HepG2 (cell line): ENCODE data around the gene ISG20L2. TPM values are rescaled to one million over a fixed set of nuclear protein-coding genes. Genes with fewer than 3 reads are reported as not detected.

Experiments
- CREM ChIP-seq, 2 experiments: sonication (generic) in 1 of 2; formaldehyde crosslinking in 1 of 2; IDR thresholded peaks; 2 replicates each; pipeline versions ENCODE4 v1.4.0 to v1.6.1; 2016 to 2020; ENCODE audit warnings: antibody characterized with exemption in 1 of 2, mild to moderate bottlenecking in 1 of 2, missing genetic modification reagents in 1 of 2
- FIP1L1 ChIP-seq: fragments of 200-400 bp; formaldehyde crosslinking; IDR thresholded peaks from 2 replicates; pipeline ENCODE4 v1.6.1; 2018; ENCODE audit warnings: low read depth, mild to moderate bottlenecking, low read length, moderate library complexity, borderline replicate concordance; ENCODE audit not compliant: insufficient read depth
- FOSL2 ChIP-seq: sonication (generic); formaldehyde crosslinking; IDR thresholded peaks from 2 replicates; pipeline ENCODE4 v1.4.0; 2020; ENCODE audit warnings: missing genetic modification reagents
- GMEB2 ChIP-seq: IDR thresholded peaks from 2 replicates; pipeline ENCODE4 v1.6.1; 2016; ENCODE audit warnings: missing biosample characterization, missing genetic modification reagents, low read depth
- HNRNPL ChIP-seq: fragments of 200-400 bp; formaldehyde crosslinking; IDR thresholded peaks from 2 replicates; pipeline ENCODE4 v1.6.1; 2017; ENCODE audit warnings: mild to moderate bottlenecking, low read depth, low read length
- LBX2 ChIP-seq: sonication (generic); formaldehyde crosslinking; IDR thresholded peaks from 2 replicates; pipeline ENCODE4 v1.5.0; 2020; ENCODE audit warnings: missing genetic modification reagents, mild to moderate bottlenecking, borderline replicate concordance
- NR0B2 ChIP-seq: sonication (generic); formaldehyde crosslinking; IDR thresholded peaks from 2 replicates; pipeline ENCODE4 v1.4.0; 2020; ENCODE audit warnings: mild to moderate bottlenecking, missing genetic modification reagents
- NR2F1 ChIP-seq, 2 experiments: fragments of 450-650 bp in 1 of 2; formaldehyde crosslinking in 1 of 2; IDR thresholded peaks; 2 replicates each; pipeline versions ENCODE4 v1.5.0 to v1.6.1; 2016 to 2020; ENCODE audit warnings: mild to moderate bottlenecking in 1 of 2, missing compliant biosample characterization in 1 of 2, missing genetic modification reagents in 1 of 2, moderate library complexity in 1 of 2
- POLR2AphosphoS2 ChIP-seq: IDR thresholded peaks from 2 replicates; pipeline ENCODE4 v1.6.1; 2011; ENCODE audit warnings: low read depth, low read length, improper control_type of control experiment
- POLR2AphosphoS5 ChIP-seq: IDR thresholded peaks from 2 replicates; pipeline ENCODE4 v1.6.1; 2012; ENCODE audit warnings: low read depth, low read length
- RAD21 ChIP-seq: fragments of 450-650 bp; formaldehyde crosslinking; IDR thresholded peaks from 2 replicates; pipeline ENCODE4 v1.5.0; 2020; ENCODE audit warnings: mild to moderate bottlenecking
- SRSF4 ChIP-seq: fragments of 200-400 bp; formaldehyde crosslinking; IDR thresholded peaks from one replicate; pipeline ENCODE4 v1.6.1; 2018; ENCODE audit warnings: mild to moderate bottlenecking, low read depth, low read length, moderate library complexity; ENCODE audit not compliant: poor library complexity, severe bottlenecking
- ZBTB14 ChIP-seq: sonication (generic); formaldehyde crosslinking; IDR thresholded peaks from 2 replicates; pipeline ENCODE4 v1.4.0; 2020; ENCODE audit warnings: missing genetic modification reagents
- ZBTB33 ChIP-seq: sonication (generic); formaldehyde crosslinking; IDR thresholded peaks from 2 replicates; pipeline ENCODE4 v1.4.0; 2020; ENCODE audit warnings: missing genetic modification reagents
- ZNF383 ChIP-seq: sonication (generic); formaldehyde crosslinking; IDR thresholded peaks from 2 replicates; pipeline ENCODE4 v1.4.0; 2020; ENCODE audit warnings: missing genetic modification reagents, mild to moderate bottlenecking, borderline replicate concordance
- ZNF513 ChIP-seq: sonication (generic); formaldehyde crosslinking; conservative IDR thresholded peaks from 2 replicates; pipeline ENCODE4 v1.5.0; 2020; ENCODE audit warnings: missing genetic modification reagents
- ZNF570 ChIP-seq: sonication (generic); formaldehyde crosslinking; IDR thresholded peaks from 2 replicates; pipeline ENCODE4 v1.4.0; 2020; ENCODE audit warnings: mild to moderate bottlenecking, missing genetic modification reagents, borderline replicate concordance
- ZNF589 ChIP-seq: sonication (generic); formaldehyde crosslinking; conservative IDR thresholded peaks from 2 replicates; pipeline ENCODE4 v1.8.0; 2022; ENCODE audit warnings: mild to moderate bottlenecking, moderate library complexity, missing genetic modification reagents
- ZNF703 ChIP-seq: sonication (generic); formaldehyde crosslinking; IDR thresholded peaks from 2 replicates; pipeline ENCODE4 v1.5.1; 2020; ENCODE audit warnings: missing genetic modification reagents, mild to moderate bottlenecking, moderate library complexity, borderline replicate concordance
- ZNF790 ChIP-seq: sonication (generic); formaldehyde crosslinking; IDR thresholded peaks from 2 replicates; pipeline ENCODE4 v1.8.0; 2022; ENCODE audit warnings: missing genetic modification reagents, mild to moderate bottlenecking, borderline replicate concordance
- ZNF891 ChIP-seq: sonication (generic); formaldehyde crosslinking; IDR thresholded peaks from 2 replicates; pipeline ENCODE4 v1.5.0; 2020; ENCODE audit warnings: mild to moderate bottlenecking, missing genetic modification reagents
- polyA plus RNA-seq, 8 experiments: library from polyadenylated mRNA; depleted of rRNA in 3 of 8; stranded (reverse) in 7 of 8; unstranded in 1 of 8; fragments of >200 nt; fragmentation: Illumina TruSeq in 4 of 8; extraction: Trizol in 4 of 8; gene quantifications; 2 replicates each; pipeline versions ENCODE4 v1.2.1 to v1.2.3, GENCODE V29; 2011 to 2016; ENCODE audit warnings: low read depth in 4 of 8, missing spikeins in 1 of 8, mixed read lengths in 1 of 8; ENCODE audit not compliant: insufficient read depth in 1 of 8
- total RNA-seq, 5 experiments: library from RNA; depleted of rRNA; stranded (reverse); fragments of >200 nt; fragmentation: Illumina TruSeq; extraction: Trizol; gene quantifications; 2 replicates each; pipeline ENCODE4 v1.2.3, GENCODE V29; 2016; ENCODE audit warnings: low read depth in 1 of 5

Gene ISG20L2
- total and polyA plus RNA-seq, 2 of the 13 experiments (the other 11 are each of a cell fraction or from before 2014, with no cell fraction given) = 19.8 to 21.3 TPM

GRCh38 chr1:156705918-156706656 lies 22.5 kb downstream of the ISG20L2 start (continued):
- TF ChIP-seq POLR2AphosphoS2 (no peak), ZBTB33 (peak; percentile 28; the same call in 1 of the 2 replicates), NR2F1 (CRISPR knock-in tag; IDR thresholded peaks at IDR 0.05) (peak in 1 of 2 experiments; percentile 60; a peak in 2 of 4 replicates), RAD21 (CRISPR knock-in tag) (peak; percentile 44), ZNF513 (CRISPR knock-in tag) (no peak), FIP1L1 (no peak), NR0B2 (0 out of 2 replicates have a peak, but pooled peaks have one; percentile 25), ZNF790 (CRISPR knock-in tag) (no peak), POLR2AphosphoS5 (no peak), LBX2 (CRISPR knock-in tag) (0 out of 2 replicates have a peak, but pooled peaks have one; percentile 44), FOSL2 (CRISPR knock-in tag) (no peak), ZNF891 (CRISPR knock-in tag) (0 out of 2 replicates have a peak, but pooled peaks have one; percentile 41), ZNF570 (CRISPR knock-in tag) (no peak), ZNF703 (CRISPR knock-in tag) (no peak), SRSF4 (no peak), ZBTB14 (CRISPR knock-in tag) (no peak), GMEB2 (CRISPR knock-in tag) (no peak), CREM (IDR thresholded peaks at IDR 0.05) (no peak), CREM (CRISPR knock-in tag; IDR thresholded peaks at IDR 0.05) (no peak), ZNF589 (CRISPR knock-in tag) (no peak), HNRNPL (0 out of 2 replicates have a peak, but pooled peaks have one; percentile 19), ZNF383 (CRISPR knock-in tag) (no peak)
